Liver (tissue), 2 donors: Measurements from ENCODE around the gene CARD16.

Source experiments
- CTCF ChIP-seq: fragments of 150-350 bp; IDR thresholded peaks from 2 replicates; pipeline ENCODE4 v1.5.1; 2017; ENCODE audit warnings: improper control_type of control experiment, low read depth, low read length; ENCODE audit not compliant: missing input control
- REST ChIP-seq: IDR thresholded peaks from 2 replicates; pipeline ENCODE4 v1.6.1; 2016; ENCODE audit warnings: antibody characterized with exemption, mild to moderate bottlenecking
- YY1 ChIP-seq: IDR thresholded peaks from 2 replicates; pipeline ENCODE4 v1.6.1; 2016; ENCODE audit warnings: antibody characterized with exemption, mild to moderate bottlenecking
- donor health status: healthy.

GRCh38 chr11:105045676-105046296 lies 651 bp upstream of the CARD16 start:
- no peak for TF ChIP-seq CTCF
- TF ChIP-seq REST: no peak
- no peak for TF ChIP-seq YY1
